ENCODE results near the gene GIGYF2. TPM values are rescaled to one million over a fixed set of nuclear protein-coding genes. Genes with fewer than 3 reads are reported as not detected.
"Not testable (repeated sequence)": the region's sequence is repeated elsewhere in the genome, so short reads cannot be mapped to it uniquely, and the experiment has no call there.

GIGYF2 gene
- total and polyA plus RNA-seq, 9 donors, result 22.1 to 83.6 (median 68.4) TPM

- Histone ChIP-seq H3K4me3 (no peak overlapping the region), H3K27ac (no peak overlapping the region), H3K4me1 (ENCODE audit: insufficient read depth) (no peaks in the 10 kb centered on the region), H3K9me3 (no peaks in the 10 kb centered on the region), H3K36me3 (no peaks in the 10 kb centered on the region), H3K27me3 (no peaks in the 10 kb centered on the region)
- intact Hi-C loops (cut with DNase I), result no loop called here
- DNase-seq, result no peak
- WGBS, 3 donors, result 93 to 95% (median 93%) methylated on average over 10 of the region's 10 CpGs
- TF ChIP-seq POLR2A (IDR thresholded peaks at IDR 0.05), result no peak
- no peak for TF ChIP-seq EP300 (IDR thresholded peaks at IDR 0.05)
- TF ChIP-seq CTCF (IDR thresholded peaks at IDR 0.05), result no peak
Observed at GRCh38 chr2:232675381-232675780, 21.8 kb upstream of the GIGYF2 start.

- Histone ChIP-seq H3K36me3 (no peaks in the 10 kb centered on the region), H3K27ac (no peak overlapping the region), H3K27me3 (no peaks in the 10 kb centered on the region), H3K4me3 (no peak overlapping the region), H3K4me1 (ENCODE audit: insufficient read depth) (no peaks in the 10 kb centered on the region), H3K9me3 (no peaks in the 10 kb centered on the region)
- no peak for DNase-seq
- WGBS, 3 donors, result 93 to 96% (median 96%) methylated on average over 7 of the region's 7 CpGs
- no peak for TF ChIP-seq EP300 (IDR thresholded peaks at IDR 0.05)
- TF ChIP-seq POLR2A (IDR thresholded peaks at IDR 0.05), result no peak
- no peak for TF ChIP-seq CTCF (IDR thresholded peaks at IDR 0.05)
- intact Hi-C loops (cut with DNase I), result no loop called here
Observed at GRCh38 chr2:232680006-232680405, 17.1 kb upstream of the GIGYF2 start.

- intact Hi-C loops (cut with DNase I), result no loop called here
- 57 to 78% (median 70%) methylated on average over 10 of the region's 10 CpGs for WGBS, 3 donors
- no peaks in the 10 kb centered on the region for H3K36me3 ChIP-seq
- DNase-seq, result no peak
- no peaks in the 10 kb centered on the region for H3K4me1 ChIP-seq (ENCODE audit: insufficient read depth)
- no peak overlapping the region for H3K4me3 ChIP-seq
- H3K9me3 ChIP-seq, result no peaks in the 10 kb centered on the region
- H3K27me3 ChIP-seq, result no peaks in the 10 kb centered on the region
- no peak for TF ChIP-seq CTCF (IDR thresholded peaks at IDR 0.05)
- no peak for TF ChIP-seq EP300 (IDR thresholded peaks at IDR 0.05)
- TF ChIP-seq POLR2A (IDR thresholded peaks at IDR 0.05), result no peak
- no peak overlapping the region for H3K27ac ChIP-seq
Observed at GRCh38 chr2:232681527-232681926, 15.6 kb upstream of the GIGYF2 start.

GRCh38 chr2:232683368-232683767 is 13.8 kb upstream of the GIGYF2 start:
- Histone ChIP-seq H3K4me3 (no peak overlapping the region), H3K9me3 (no peaks in the 10 kb centered on the region), H3K27me3 (no peaks in the 10 kb centered on the region), H3K4me1 (ENCODE audit: insufficient read depth) (no peaks in the 10 kb centered on the region), H3K27ac (no peak overlapping the region), H3K36me3 (no peaks in the 10 kb centered on the region)
- no peak for DNase-seq
- intact Hi-C loops (cut with DNase I), result no loop called here
- 45 to 59% (median 46%) methylated on average over 1 of the region's 1 CpG for WGBS, 3 donors
- TF ChIP-seq CTCF (IDR thresholded peaks at IDR 0.05) (no peak), POLR2A (IDR thresholded peaks at IDR 0.05) (no peak), EP300 (IDR thresholded peaks at IDR 0.05) (no peak)

- intact Hi-C loops (cut with DNase I); H3K4me3 ChIP-seq; H3K36me3 ChIP-seq; H3K27me3 ChIP-seq; H3K27ac ChIP-seq; H3K4me1 ChIP-seq (ENCODE audit: insufficient read depth); DNase-seq; H3K9me3 ChIP-seq: not testable (repeated sequence)
- 88 to 90% (median 90%) methylated on average over 6 of the region's 6 CpGs for WGBS, 3 donors
Observed at GRCh38 chr2:232685391-232685790, 11.7 kb upstream of the GIGYF2 start.
